Stomach (tissue), 4 donors: ENCODE data around the gene CHST11.

Source experiments
- POLR2A ChIP-seq, 4 donors: fragments of 450-650 bp; IDR thresholded peaks; one replicate each; pipeline ENCODE4 v1.6.1; 2016; ENCODE audit warnings: antibody characterized with exemption in 4 of 4, control low read depth in 2 of 4, mild to moderate bottlenecking in 1 of 4, moderate library complexity in 1 of 4
- POLR2AphosphoS5 ChIP-seq, 3 donors: sonication (generic); formaldehyde crosslinking; IDR thresholded peaks; one replicate each; pipeline ENCODE4 v1.6.1; 2016; ENCODE audit warnings: antibody characterized with exemption in 3 of 3
- TF ChIP-seq, protein P1 (sequence below), 7 experiments: fragments of 450-650 bp in 4 of 7; fragments of 200-600 bp in 3 of 7; sonication (generic) in 3 of 7; IDR thresholded peaks; one replicate each; pipeline ENCODE4 v1.5.1; 2016 to 2019; ENCODE audit warnings: antibody characterized with exemption in 7 of 7, control low read depth in 2 of 7, mild to moderate bottlenecking in 1 of 7

DNA sequence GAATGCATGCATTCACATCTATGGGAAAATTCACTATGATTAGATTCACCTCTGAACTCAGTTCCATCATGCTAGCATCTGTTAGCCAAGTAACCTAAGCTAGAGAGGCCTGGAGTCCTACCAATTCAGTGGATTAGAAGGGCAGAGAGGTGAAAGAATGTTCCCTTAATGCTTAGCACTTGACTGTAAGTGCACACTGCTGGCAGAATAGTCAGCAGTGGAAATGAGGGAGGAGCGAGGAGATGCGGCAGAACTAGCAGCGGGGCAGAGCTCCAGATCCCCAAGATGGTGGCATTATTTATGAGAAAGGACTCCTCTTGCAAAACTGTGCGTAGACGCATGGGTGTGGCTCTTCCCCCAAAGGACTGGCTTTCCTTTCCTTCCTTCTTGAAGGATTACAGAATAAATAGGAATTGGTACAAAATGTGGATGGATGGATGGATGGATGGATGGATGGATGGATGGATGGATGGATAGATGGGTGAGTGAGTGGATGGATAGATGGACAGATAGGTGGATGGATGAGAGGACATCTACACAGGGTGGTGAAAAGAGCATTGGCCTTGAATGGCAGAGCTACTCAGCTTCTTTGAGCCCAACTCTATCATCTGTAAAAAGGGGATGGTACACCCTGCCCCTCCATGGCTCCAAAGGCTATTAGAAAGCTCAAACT lies 227.2 kb downstream of the CHST11 start:
- TF ChIP-seq, protein P1, sequence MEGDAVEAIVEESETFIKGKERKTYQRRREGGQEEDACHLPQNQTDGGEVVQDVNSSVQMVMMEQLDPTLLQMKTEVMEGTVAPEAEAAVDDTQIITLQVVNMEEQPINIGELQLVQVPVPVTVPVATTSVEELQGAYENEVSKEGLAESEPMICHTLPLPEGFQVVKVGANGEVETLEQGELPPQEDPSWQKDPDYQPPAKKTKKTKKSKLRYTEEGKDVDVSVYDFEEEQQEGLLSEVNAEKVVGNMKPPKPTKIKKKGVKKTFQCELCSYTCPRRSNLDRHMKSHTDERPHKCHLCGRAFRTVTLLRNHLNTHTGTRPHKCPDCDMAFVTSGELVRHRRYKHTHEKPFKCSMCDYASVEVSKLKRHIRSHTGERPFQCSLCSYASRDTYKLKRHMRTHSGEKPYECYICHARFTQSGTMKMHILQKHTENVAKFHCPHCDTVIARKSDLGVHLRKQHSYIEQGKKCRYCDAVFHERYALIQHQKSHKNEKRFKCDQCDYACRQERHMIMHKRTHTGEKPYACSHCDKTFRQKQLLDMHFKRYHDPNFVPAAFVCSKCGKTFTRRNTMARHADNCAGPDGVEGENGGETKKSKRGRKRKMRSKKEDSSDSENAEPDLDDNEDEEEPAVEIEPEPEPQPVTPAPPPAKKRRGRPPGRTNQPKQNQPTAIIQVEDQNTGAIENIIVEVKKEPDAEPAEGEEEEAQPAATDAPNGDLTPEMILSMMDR (IDR thresholded peaks at IDR 0.05) = no peak
- TF ChIP-seq POLR2A (IDR thresholded peaks at IDR 0.05) (no peak), POLR2AphosphoS5 (IDR thresholded peaks at IDR 0.05) (peak in 1 of 3 donors; percentile 87)
